HG02678 (cell line): ENCODE measurements around the gene OR52I2.
A peak's percentile ranks its signal among the peaks of the same experiment; 100 is the strongest.

Experiments
- ATAC-seq: cut with Tn5 transposase; IDR thresholded peaks from one replicate; pipeline ENCODE4 v1.9.1; 2021; ENCODE audit warnings: mild to moderate bottlenecking, moderate library complexity; ENCODE audit not compliant: unreplicated experiment

The OR52I2 gene

GRCh38 chr11:4581443-4581842 lies at the start of gene OR52I2:
OR52I2 (plus strand) TSS chr11:4581743.
- ATAC-seq = no peak

GRCh38 chr11:4539603-4540219 lies 41.8 kb upstream of the OR52I2 start:
- ATAC-seq = peak; percentile 47

- no peak for ATAC-seq
These were observed 40.5 kb upstream of the OR52I2 start for GRCh38 chr11:4541071-4541470.

GRCh38 chr11:4543561-4543960 lies 38.0 kb upstream of the OR52I2 start:
- no peak for ATAC-seq

- no peak for ATAC-seq
These were observed 36.7 kb upstream of the OR52I2 start, which contains the start of gene OR52M1 for GRCh38 chr11:4544891-4545290. OR52M1 (plus strand) TSS chr11:4545191; CDS start chr11:4545191, 0 bp downstream.

GRCh38 chr11:4546878-4547277 lies 34.7 kb upstream of the OR52I2 start:
- no peak for ATAC-seq

GRCh38 chr11:4547416-4547815 lies 34.1 kb upstream of the OR52I2 start:
- no peak for ATAC-seq

GRCh38 chr11:4551346-4551979 lies 30.1 kb upstream of the OR52I2 start:
- no peak for ATAC-seq

GRCh38 chr11:4559527-4560440 lies 21.8 kb upstream of the OR52I2 start:
- no peak for ATAC-seq

- no peak for ATAC-seq
These were observed 21.1 kb upstream of the OR52I2 start for GRCh38 chr11:4560467-4560866.

GRCh38 chr11:4565371-4565770 lies 16.2 kb upstream of the OR52I2 start:
- no peak for ATAC-seq

- ATAC-seq = no peak
These were observed 12.5 kb upstream of the OR52I2 start for GRCh38 chr11:4569075-4569474.

GRCh38 chr11:4576880-4577279 lies 4.7 kb upstream of the OR52I2 start:
- ATAC-seq = no peak

GRCh38 chr11:4577761-4578160 lies 3.8 kb upstream of the OR52I2 start:
- no peak for ATAC-seq

GRCh38 chr11:4578624-4579023 lies 2.9 kb upstream of the OR52I2 start:
- no peak for ATAC-seq

- ATAC-seq = no peak
These were observed 1.4 kb upstream of the OR52I2 start for GRCh38 chr11:4580124-4580523.

GRCh38 chr11:4589017-4589416 lies 7.5 kb downstream of the OR52I2 start:
- ATAC-seq = no peak

GRCh38 chr11:4593739-4594138 lies 12.2 kb downstream of the OR52I2 start, which contains the start of gene OR52I1:
OR52I1 (plus strand) TSS chr11:4594039; CDS start chr11:4594039, 0 bp downstream.
- no peak for ATAC-seq

GRCh38 chr11:4605057-4605456 lies 23.5 kb downstream of the OR52I2 start:
- ATAC-seq = no peak

GRCh38 chr11:4606231-4607015 lies 24.9 kb downstream of the OR52I2 start:
- no peak for ATAC-seq

- no peak for ATAC-seq
These were observed 25.6 kb downstream of the OR52I2 start for GRCh38 chr11:4607096-4607495.
